Endothelial cell (in vitro differentiated cells): ENCODE data around the gene PRDM5. TPM values are rescaled to one million over a fixed set of nuclear protein-coding genes. Genes with fewer than 3 reads are reported as not detected.

Experiments
- DNase-seq: peaks from one replicate; pipeline ENCODE4 v3.0.0; 2021; ENCODE audit warnings: low spot score
- H3K27ac Mint-ChIP-seq: one replicate; pipeline ENCODE4 v1.8.0; 2021; ENCODE audit warnings: mixed read lengths, inconsistent platforms; ENCODE audit not compliant: unreplicated experiment
- H3K27me3 Mint-ChIP-seq: one replicate; pipeline ENCODE4 v1.8.0; 2021; ENCODE audit warnings: mild to moderate bottlenecking, moderate library complexity, mixed read lengths, inconsistent platforms; ENCODE audit not compliant: unreplicated experiment
- H3K36me3 Mint-ChIP-seq: one replicate; pipeline ENCODE4 v1.8.0; 2021; ENCODE audit warnings: mild to moderate bottlenecking, low read depth, mixed read lengths, inconsistent platforms; ENCODE audit not compliant: unreplicated experiment
- H3K4me1 Mint-ChIP-seq: one replicate; pipeline ENCODE4 v1.8.0; 2021; ENCODE audit warnings: mild to moderate bottlenecking, mixed read lengths, inconsistent platforms; ENCODE audit not compliant: unreplicated experiment
- H3K4me3 Mint-ChIP-seq: one replicate; pipeline ENCODE4 v1.8.0; 2021; ENCODE audit warnings: mild to moderate bottlenecking, mixed read lengths, inconsistent platforms; ENCODE audit not compliant: unreplicated experiment
- H3K9me3 Mint-ChIP-seq: one replicate; pipeline ENCODE4 v1.8.0; 2021; ENCODE audit warnings: mixed read lengths, inconsistent platforms; ENCODE audit not compliant: unreplicated experiment
- CTCF ChIP-seq: fragments of 200-600 bp; sonication (generic); IDR thresholded peaks from one replicate; pipeline ENCODE4 v1.5.0; 2021; ENCODE audit warnings: antibody characterized with exemption; ENCODE audit not compliant: unreplicated experiment
- total RNA-seq: library from RNA; stranded (reverse); fragmentation: NEBNext Ultra II Directional; extraction: Animal tissue kit (Norgen Biotek cat#: 25700); gene quantifications from one replicate; pipeline ENCODE4 v1.2.1, GENCODE V29; 2021; ENCODE audit not compliant: unreplicated experiment

The PRDM5 gene
- total RNA-seq, 1 donor from 2014 or later: 17.0 TPM

DNA sequence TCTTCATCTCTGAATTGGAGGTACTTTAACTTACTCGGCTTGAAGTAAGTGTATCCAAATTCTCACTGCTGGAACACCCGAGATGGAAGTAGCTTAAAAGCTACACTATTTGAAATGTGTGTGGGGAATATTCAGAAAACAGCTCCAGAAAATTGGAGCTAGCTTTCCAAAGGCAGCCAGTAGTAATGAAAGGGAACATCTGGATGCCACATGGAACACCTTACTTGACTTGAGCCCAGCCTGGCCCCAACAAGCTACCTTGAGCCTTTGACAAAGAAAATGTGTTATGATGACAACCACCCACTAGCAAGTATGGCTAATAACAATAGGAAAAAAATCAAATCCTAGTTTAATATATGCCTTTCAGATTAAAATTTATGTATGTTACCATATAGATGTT, 161.5 kb downstream of the PRDM5 start:
- TF ChIP-seq CTCF: no peak
- H3K4me1 Mint-ChIP-seq: no peaks in the 10 kb centered on the region
- no peak overlapping the region for H3K27ac Mint-ChIP-seq
- no peaks in the 10 kb centered on the region for H3K9me3 Mint-ChIP-seq
- no peak for DNase-seq
- H3K36me3 Mint-ChIP-seq: no peaks in the 10 kb centered on the region
- H3K27me3 Mint-ChIP-seq: peaks cover 2% of the 10 kb centered on the region
- H3K4me3 Mint-ChIP-seq: no peak overlapping the region

GRCh38 chr4:120760047-120760446, 162.5 kb downstream of the PRDM5 start:
- Mint-ChIP-seq H3K4me1 (no peaks in the 10 kb centered on the region), H3K27me3 (peaks cover 2% of the 10 kb centered on the region), H3K9me3 (no peaks in the 10 kb centered on the region), H3K4me3 (no peak overlapping the region), H3K27ac (no peak overlapping the region), H3K36me3 (no peaks in the 10 kb centered on the region)
- no peak for DNase-seq
- no peak for TF ChIP-seq CTCF

GRCh38 chr4:120755864-120756263, 166.7 kb downstream of the PRDM5 start:
- no peak for DNase-seq
- H3K4me1 Mint-ChIP-seq: peaks cover 4% of the 10 kb centered on the region
- H3K4me3 Mint-ChIP-seq: no peak overlapping the region
- H3K27me3 Mint-ChIP-seq: peaks cover 2% of the 10 kb centered on the region
- H3K27ac Mint-ChIP-seq: no peak overlapping the region
- no peaks in the 10 kb centered on the region for H3K36me3 Mint-ChIP-seq
- no peaks in the 10 kb centered on the region for H3K9me3 Mint-ChIP-seq
- no peak for TF ChIP-seq CTCF

DNA sequence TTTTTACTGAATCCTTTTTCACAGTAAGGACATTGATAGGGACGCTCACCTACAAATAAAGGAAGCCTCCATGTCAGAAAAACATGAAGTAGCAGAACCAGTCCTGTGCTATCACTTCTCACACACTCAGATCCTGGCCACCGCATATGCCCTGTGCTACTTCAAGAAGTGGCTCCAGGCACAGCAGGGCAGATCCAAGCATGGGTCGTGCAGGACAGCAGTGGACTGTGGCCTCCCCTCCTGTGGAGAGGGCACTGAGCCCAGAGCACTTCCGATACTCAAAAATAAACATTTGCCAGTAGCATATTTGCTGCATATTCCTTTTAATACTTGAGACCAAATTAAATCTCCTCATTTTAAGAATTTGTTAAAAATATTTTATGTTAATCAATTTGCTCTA, 167.9 kb downstream of the PRDM5 start:
- peaks cover 2% of the 10 kb centered on the region for H3K27me3 Mint-ChIP-seq
- peaks cover 6% of the 10 kb centered on the region for H3K36me3 Mint-ChIP-seq
- no peak for TF ChIP-seq CTCF
- no peaks in the 10 kb centered on the region for H3K9me3 Mint-ChIP-seq
- no peak overlapping the region for H3K27ac Mint-ChIP-seq
- peaks cover 4% of the 10 kb centered on the region for H3K4me1 Mint-ChIP-seq
- no peak overlapping the region for H3K4me3 Mint-ChIP-seq
- no peak for DNase-seq

DNA sequence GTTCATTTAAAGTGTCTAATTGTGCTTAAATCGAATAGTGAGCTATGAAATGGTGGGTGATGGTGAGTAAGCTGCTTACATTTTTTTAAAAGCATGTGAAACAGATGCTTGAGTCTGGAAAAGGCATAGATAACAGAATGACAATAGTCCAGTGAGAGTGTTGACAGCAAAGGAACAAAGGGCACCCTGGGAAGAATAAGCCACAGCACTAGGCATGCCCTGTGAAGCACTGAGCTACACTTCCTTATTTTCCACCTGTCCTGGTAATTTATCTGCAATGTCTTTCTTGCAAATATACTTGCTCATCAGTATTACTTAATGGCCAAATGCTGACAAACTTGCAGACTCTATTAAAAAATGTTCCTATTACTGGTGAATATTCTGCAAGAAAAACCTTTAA, 168.7 kb downstream of the PRDM5 start:
- Mint-ChIP-seq H3K9me3 (no peaks in the 10 kb centered on the region), H3K4me3 (no peak overlapping the region), H3K36me3 (peaks cover 10% of the 10 kb centered on the region), H3K27me3 (peaks cover 2% of the 10 kb centered on the region), H3K4me1 (peaks cover 4% of the 10 kb centered on the region), H3K27ac (no peak overlapping the region)
- no peak for DNase-seq
- no peak for TF ChIP-seq CTCF
